ENCODE results near the gene PDGFC. TPM values are rescaled to one million over a fixed set of nuclear protein-coding genes. Genes with fewer than 3 reads are reported as not detected.
"Not testable (repeated sequence)": the region's sequence is repeated elsewhere in the genome, so short reads cannot be mapped to it uniquely, and the experiment has no call there.

Gene PDGFC
- polyA plus RNA-seq, 1 donor from 2014 or later = 3.8 TPM

DNA sequence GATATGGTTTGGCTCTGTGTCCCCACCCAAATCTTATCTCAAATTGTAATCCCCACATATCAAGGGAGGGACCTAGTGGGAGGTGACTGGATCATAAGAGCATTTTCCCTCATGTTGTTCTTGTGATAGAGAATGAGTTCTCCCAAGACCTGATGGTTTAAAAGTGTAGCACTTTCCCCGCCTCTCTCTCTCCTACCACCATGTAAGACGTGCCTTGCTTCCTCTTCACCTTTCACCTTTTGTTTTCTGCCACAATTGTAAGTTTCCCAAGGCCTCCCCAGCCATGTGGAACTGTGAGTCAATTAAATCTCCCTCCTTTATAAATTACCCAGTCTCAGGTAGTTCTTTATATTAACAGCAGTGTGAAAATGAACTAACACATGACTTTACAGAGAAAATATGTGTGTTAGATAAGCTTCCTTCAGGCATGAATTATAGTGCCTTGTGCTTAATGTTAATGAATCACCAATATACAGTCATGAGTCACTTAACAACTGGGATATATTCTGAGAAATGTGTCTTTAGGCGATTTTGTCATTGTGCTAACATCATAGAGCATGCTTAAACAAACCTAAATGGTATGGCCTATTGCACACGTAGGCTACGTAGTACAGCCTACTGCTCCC lies 37.9 kb downstream of the PDGFC start:
- no peak overlapping the region for H3K4me3 ChIP-seq (ENCODE audit: low read length)
- H3K9me2 ChIP-seq (ENCODE audit: insufficient read depth, low read length) = no peaks in the 10 kb centered on the region
- no peaks in the 10 kb centered on the region for H3K36me3 ChIP-seq (ENCODE audit: insufficient read depth, low read length)
- no peaks in the 10 kb centered on the region for H3F3A ChIP-seq (ENCODE audit: insufficient read depth, low read length, poor library complexity, severe bottlenecking)
- H3K9ac ChIP-seq (ENCODE audit: low read length) = no peak overlapping the region
- H3K27me3 ChIP-seq (ENCODE audit: insufficient read depth, low read depth, low read length) = no peaks in the 10 kb centered on the region
- no peaks in the 10 kb centered on the region for H3K9me3 ChIP-seq (ENCODE audit: low read length)
- TF ChIP-seq, protein P1, sequence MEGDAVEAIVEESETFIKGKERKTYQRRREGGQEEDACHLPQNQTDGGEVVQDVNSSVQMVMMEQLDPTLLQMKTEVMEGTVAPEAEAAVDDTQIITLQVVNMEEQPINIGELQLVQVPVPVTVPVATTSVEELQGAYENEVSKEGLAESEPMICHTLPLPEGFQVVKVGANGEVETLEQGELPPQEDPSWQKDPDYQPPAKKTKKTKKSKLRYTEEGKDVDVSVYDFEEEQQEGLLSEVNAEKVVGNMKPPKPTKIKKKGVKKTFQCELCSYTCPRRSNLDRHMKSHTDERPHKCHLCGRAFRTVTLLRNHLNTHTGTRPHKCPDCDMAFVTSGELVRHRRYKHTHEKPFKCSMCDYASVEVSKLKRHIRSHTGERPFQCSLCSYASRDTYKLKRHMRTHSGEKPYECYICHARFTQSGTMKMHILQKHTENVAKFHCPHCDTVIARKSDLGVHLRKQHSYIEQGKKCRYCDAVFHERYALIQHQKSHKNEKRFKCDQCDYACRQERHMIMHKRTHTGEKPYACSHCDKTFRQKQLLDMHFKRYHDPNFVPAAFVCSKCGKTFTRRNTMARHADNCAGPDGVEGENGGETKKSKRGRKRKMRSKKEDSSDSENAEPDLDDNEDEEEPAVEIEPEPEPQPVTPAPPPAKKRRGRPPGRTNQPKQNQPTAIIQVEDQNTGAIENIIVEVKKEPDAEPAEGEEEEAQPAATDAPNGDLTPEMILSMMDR (IDR thresholded peaks at IDR 0.05; ENCODE audit: poor library complexity, severe bottlenecking) = no peak
- TF ChIP-seq POLR2AphosphoS5 (IDR thresholded peaks at IDR 0.05) (no peak), MXI1 (conservative IDR thresholded peaks at IDR 0.05; ENCODE audit: poor library complexity, severe bottlenecking) (no peak), TAF1 (IDR thresholded peaks at IDR 0.05; ENCODE audit: low read depth) (no peak), SMC3 (conservative IDR thresholded peaks at IDR 0.05; ENCODE audit: poor library complexity) (no peak), RAD21 (conservative IDR thresholded peaks at IDR 0.05) (no peak), EZH2 (IDR thresholded peaks at IDR 0.05; ENCODE audit: borderline replicate concordance, insufficient read depth, low read length, poor library complexity, severe bottlenecking) (no peak), EP300 (conservative IDR thresholded peaks at IDR 0.05; ENCODE audit: poor library complexity, severe bottlenecking) (no peak)
- TF ChIP-seq, protein P2, sequence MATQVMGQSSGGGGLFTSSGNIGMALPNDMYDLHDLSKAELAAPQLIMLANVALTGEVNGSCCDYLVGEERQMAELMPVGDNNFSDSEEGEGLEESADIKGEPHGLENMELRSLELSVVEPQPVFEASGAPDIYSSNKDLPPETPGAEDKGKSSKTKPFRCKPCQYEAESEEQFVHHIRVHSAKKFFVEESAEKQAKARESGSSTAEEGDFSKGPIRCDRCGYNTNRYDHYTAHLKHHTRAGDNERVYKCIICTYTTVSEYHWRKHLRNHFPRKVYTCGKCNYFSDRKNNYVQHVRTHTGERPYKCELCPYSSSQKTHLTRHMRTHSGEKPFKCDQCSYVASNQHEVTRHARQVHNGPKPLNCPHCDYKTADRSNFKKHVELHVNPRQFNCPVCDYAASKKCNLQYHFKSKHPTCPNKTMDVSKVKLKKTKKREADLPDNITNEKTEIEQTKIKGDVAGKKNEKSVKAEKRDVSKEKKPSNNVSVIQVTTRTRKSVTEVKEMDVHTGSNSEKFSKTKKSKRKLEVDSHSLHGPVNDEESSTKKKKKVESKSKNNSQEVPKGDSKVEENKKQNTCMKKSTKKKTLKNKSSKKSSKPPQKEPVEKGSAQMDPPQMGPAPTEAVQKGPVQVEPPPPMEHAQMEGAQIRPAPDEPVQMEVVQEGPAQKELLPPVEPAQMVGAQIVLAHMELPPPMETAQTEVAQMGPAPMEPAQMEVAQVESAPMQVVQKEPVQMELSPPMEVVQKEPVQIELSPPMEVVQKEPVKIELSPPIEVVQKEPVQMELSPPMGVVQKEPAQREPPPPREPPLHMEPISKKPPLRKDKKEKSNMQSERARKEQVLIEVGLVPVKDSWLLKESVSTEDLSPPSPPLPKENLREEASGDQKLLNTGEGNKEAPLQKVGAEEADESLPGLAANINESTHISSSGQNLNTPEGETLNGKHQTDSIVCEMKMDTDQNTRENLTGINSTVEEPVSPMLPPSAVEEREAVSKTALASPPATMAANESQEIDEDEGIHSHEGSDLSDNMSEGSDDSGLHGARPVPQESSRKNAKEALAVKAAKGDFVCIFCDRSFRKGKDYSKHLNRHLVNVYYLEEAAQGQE (IDR thresholded peaks at IDR 0.05; ENCODE audit: borderline replicate concordance) = no peak
- H3K4me2 ChIP-seq (ENCODE audit: low read length) = no peak overlapping the region
- no peaks in the 10 kb centered on the region for H4K20me1 ChIP-seq (ENCODE audit: insufficient read depth)
- no peak overlapping the region for H3K27ac ChIP-seq (ENCODE audit: low read length)
- H2AFZ ChIP-seq (ENCODE audit: low read depth, low read length) = no peak overlapping the region
- H3K79me2 ChIP-seq (replicated peaks; ENCODE audit: insufficient read depth, low read length) = no peaks in the 10 kb centered on the region

DNA sequence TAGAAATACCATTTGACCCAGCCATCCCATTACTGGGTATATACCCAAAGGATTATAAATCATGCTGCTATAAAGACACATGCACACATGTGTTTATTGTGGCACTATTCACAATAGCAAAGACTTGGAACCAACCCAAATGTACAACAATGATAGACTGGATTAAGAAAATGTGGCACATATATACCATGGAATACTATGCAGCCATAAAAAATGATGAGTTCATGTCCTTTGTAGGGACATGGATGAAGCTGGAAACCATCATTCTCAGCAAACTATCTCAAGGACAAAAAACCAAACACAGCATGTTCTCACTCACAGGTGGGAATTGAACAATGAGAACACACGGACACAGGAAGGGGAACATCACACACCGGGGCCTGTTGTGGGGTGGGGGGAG lies 39.2 kb downstream of the PDGFC start:
- H3K9me3 ChIP-seq (ENCODE audit: low read length); H3K9ac ChIP-seq (ENCODE audit: low read length); H3K36me3 ChIP-seq (ENCODE audit: insufficient read depth, low read length); H3K27me3 ChIP-seq (ENCODE audit: insufficient read depth, low read depth, low read length); H3K27ac ChIP-seq (ENCODE audit: low read length); H3F3A ChIP-seq (ENCODE audit: insufficient read depth, low read length, poor library complexity, severe bottlenecking); H3K4me2 ChIP-seq (ENCODE audit: low read length); H2AFZ ChIP-seq (ENCODE audit: low read depth, low read length); H3K79me2 ChIP-seq (replicated peaks; ENCODE audit: insufficient read depth, low read length); H3K4me3 ChIP-seq (ENCODE audit: low read length); H3K9me2 ChIP-seq (ENCODE audit: insufficient read depth, low read length); H4K20me1 ChIP-seq (ENCODE audit: insufficient read depth): not testable (repeated sequence)

DNA sequence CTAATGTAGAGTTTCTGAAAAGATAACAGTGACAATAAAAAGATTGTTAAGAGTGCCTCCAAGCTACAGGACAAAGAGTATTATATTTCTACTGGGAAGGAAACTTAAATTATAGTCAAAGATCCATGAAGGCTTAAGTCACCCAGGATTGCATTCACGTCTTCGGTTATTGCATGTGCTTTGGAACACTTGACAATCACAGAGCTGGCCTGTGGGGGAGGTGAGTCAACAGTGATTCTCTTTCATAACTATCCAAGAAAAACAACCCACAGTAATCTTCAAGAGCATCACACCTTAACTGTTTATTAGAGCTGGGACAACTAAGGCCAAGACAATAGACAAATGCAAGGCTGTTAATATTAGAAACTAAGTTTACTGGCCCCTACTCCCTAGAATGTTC lies 40.3 kb downstream of the PDGFC start:
- Histone ChIP-seq H3K27me3 (ENCODE audit: insufficient read depth, low read depth, low read length) (no peaks in the 10 kb centered on the region), H3K79me2 (replicated peaks; ENCODE audit: insufficient read depth, low read length) (no peaks in the 10 kb centered on the region), H3K4me2 (ENCODE audit: low read length) (no peak overlapping the region), H4K20me1 (ENCODE audit: insufficient read depth) (no peaks in the 10 kb centered on the region), H3K27ac (ENCODE audit: low read length) (no peak overlapping the region), H2AFZ (ENCODE audit: low read depth, low read length) (no peak overlapping the region), H3F3A (ENCODE audit: insufficient read depth, low read length, poor library complexity, severe bottlenecking) (no peaks in the 10 kb centered on the region), H3K36me3 (ENCODE audit: insufficient read depth, low read length) (no peaks in the 10 kb centered on the region), H3K9ac (ENCODE audit: low read length) (no peak overlapping the region), H3K9me3 (ENCODE audit: low read length) (no peaks in the 10 kb centered on the region), H3K4me3 (ENCODE audit: low read length) (no peak overlapping the region), H3K9me2 (ENCODE audit: insufficient read depth, low read length) (no peaks in the 10 kb centered on the region)
- TF ChIP-seq MXI1 (conservative IDR thresholded peaks at IDR 0.05; ENCODE audit: poor library complexity, severe bottlenecking) (no peak), TAF1 (IDR thresholded peaks at IDR 0.05; ENCODE audit: low read depth) (no peak), EP300 (conservative IDR thresholded peaks at IDR 0.05; ENCODE audit: poor library complexity, severe bottlenecking) (no peak), SMC3 (conservative IDR thresholded peaks at IDR 0.05; ENCODE audit: poor library complexity) (no peak), RAD21 (conservative IDR thresholded peaks at IDR 0.05) (no peak), POLR2AphosphoS5 (IDR thresholded peaks at IDR 0.05) (no peak), EZH2 (IDR thresholded peaks at IDR 0.05; ENCODE audit: borderline replicate concordance, insufficient read depth, low read length, poor library complexity, severe bottlenecking) (no peak)
- TF ChIP-seq, protein P2 (IDR thresholded peaks at IDR 0.05; ENCODE audit: borderline replicate concordance) = no peak
- TF ChIP-seq, protein P1 (IDR thresholded peaks at IDR 0.05; ENCODE audit: poor library complexity, severe bottlenecking) = no peak
